AG10803 (cell line): ENCODE results near the gene MTA1.
A peak's percentile ranks its signal among the peaks of the same experiment; 100 is the strongest.

Source experiments
- DNase-seq: peaks from one replicate; pipeline ENCODE4 v3.0.0; 2010; ENCODE audit warnings: low read depth
- H3K4me3 ChIP-seq: 2 replicates; pipeline ENCODE4 v1.5.1; 2011; ENCODE audit warnings: mild to moderate bottlenecking, low read length, control low read depth
- CTCF ChIP-seq: conservative IDR thresholded peaks from 2 replicates; pipeline ENCODE4 v1.5.1; 2011; ENCODE audit warnings: mild to moderate bottlenecking, low read length, control low read depth, inconsistent platforms

MTA1 gene

GRCh38 chr14:105421723-105422615 is 2.3 kb downstream of the MTA1 start:
- no peak for DNase-seq
- H3K4me3 ChIP-seq = peak overlapping the region; percentile 80
- TF ChIP-seq CTCF = no peak

GRCh38 chr14:105422695-105423487 is 3.3 kb downstream of the MTA1 start:
- no peak for TF ChIP-seq CTCF
- DNase-seq = no peak
- H3K4me3 ChIP-seq = no peak overlapping the region

GRCh38 chr14:105423488-105424195 is 4.0 kb downstream of the MTA1 start:
- no peak for TF ChIP-seq CTCF
- no peak for DNase-seq
- no peak overlapping the region for H3K4me3 ChIP-seq

- no peak for TF ChIP-seq CTCF
- no peak overlapping the region for H3K4me3 ChIP-seq
- DNase-seq = no peak
Observed at GRCh38 chr14:105424861-105425260, 5.2 kb downstream of the MTA1 start.

GRCh38 chr14:105425823-105426247 is 6.2 kb downstream of the MTA1 start:
- no peak overlapping the region for H3K4me3 ChIP-seq
- no peak for DNase-seq
- TF ChIP-seq CTCF = no peak

- DNase-seq = no peak
- H3K4me3 ChIP-seq = no peak overlapping the region
- no peak for TF ChIP-seq CTCF
Observed at GRCh38 chr14:105426416-105427130, 6.9 kb downstream of the MTA1 start.
